ENCODE results near the gene CDKN2B. TPM values are rescaled to one million over a fixed set of nuclear protein-coding genes. Genes with fewer than 3 reads are reported as not detected.
"Not testable (repeated sequence)": the region's sequence is repeated elsewhere in the genome, so short reads cannot be mapped to it uniquely, and the experiment has no call there.

The CDKN2B gene, protein sequence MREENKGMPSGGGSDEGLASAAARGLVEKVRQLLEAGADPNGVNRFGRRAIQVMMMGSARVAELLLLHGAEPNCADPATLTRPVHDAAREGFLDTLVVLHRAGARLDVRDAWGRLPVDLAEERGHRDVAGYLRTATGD
- total RNA-seq (2014; rRNA removed) (32.2 and 32.7 TPM in 2 replicates), Bru-seq, nascent RNA (percentile 99 among the genes with signal in this experiment), BruChase-seq, experiment 1, labeled RNA remaining after a 6-hour chase (percentile 98 among the genes with signal in this experiment), BruChase-seq, experiment 2, labeled RNA remaining after a 2-hour chase (percentile 100 among the genes with signal in this experiment)
- long read RNA-seq, transcript CDKN2B-203 (1 exons, 1,069 nt): minor isoform, 26 of 370 reads
- long read RNA-seq, transcript CDKN2B-201 (2 exons, 3,911 nt): major isoform, 203 of 370 reads
- long read RNA-seq, partial matches to known transcripts: 0 of 370 reads
- long read RNA-seq, other reads (novel, unspliced or antisense): 141 of 370 reads

DNA sequence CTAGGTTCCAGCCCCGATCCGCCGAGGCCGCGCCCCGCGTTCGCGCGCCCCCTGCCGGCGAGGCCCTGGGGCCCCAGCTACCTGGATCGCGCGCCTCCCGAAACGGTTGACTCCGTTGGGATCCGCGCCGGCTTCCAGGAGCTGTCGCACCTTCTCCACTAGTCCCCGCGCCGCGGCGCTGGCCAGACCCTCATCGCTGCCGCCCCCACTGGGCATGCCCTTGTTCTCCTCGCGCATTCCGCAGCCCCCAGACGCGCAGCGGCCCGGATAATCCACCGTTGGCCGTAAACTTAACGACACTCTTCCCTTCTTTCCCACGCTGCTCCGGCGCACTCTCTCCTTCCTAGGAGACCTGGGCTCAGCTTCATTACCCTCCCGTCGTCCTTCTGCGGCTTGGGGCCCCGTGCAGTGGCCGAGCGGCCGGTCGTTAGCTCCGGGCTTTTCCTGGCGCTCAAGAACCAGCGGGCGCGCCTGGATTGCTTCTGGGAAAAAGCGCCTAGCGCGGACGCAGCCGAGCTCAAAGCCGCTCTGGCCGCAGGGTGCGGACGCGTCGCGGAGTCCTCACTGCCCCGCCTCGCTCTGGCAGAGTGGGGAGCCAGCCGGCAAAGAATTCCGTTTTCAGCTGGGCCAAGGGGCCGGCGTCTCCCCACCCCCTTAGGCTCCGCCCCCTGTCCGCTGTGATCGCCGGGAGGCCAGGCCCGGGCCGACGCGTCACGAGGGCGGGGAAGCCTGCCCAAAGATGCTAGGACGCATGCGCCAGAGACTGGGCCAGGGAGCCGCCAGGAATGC, at the start of gene CDKN2B:
Gene CDKN2B (minus strand): TSS at position 589 of the 789 bp plus-strand sequence. CDS start 352 bp downstream, at position 237.
- peak; percentile 89 for ATAC-seq
- TF ChIP-seq, protein P1, sequence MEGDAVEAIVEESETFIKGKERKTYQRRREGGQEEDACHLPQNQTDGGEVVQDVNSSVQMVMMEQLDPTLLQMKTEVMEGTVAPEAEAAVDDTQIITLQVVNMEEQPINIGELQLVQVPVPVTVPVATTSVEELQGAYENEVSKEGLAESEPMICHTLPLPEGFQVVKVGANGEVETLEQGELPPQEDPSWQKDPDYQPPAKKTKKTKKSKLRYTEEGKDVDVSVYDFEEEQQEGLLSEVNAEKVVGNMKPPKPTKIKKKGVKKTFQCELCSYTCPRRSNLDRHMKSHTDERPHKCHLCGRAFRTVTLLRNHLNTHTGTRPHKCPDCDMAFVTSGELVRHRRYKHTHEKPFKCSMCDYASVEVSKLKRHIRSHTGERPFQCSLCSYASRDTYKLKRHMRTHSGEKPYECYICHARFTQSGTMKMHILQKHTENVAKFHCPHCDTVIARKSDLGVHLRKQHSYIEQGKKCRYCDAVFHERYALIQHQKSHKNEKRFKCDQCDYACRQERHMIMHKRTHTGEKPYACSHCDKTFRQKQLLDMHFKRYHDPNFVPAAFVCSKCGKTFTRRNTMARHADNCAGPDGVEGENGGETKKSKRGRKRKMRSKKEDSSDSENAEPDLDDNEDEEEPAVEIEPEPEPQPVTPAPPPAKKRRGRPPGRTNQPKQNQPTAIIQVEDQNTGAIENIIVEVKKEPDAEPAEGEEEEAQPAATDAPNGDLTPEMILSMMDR (conservative IDR thresholded peaks at IDR 0.05; ENCODE audit: low read depth, low read length): peak; percentile 83
- no peak for TF ChIP-seq EZH2phosphoT487 (IDR thresholded peaks at IDR 0.05; ENCODE audit: borderline replicate concordance, low read length)
- TF ChIP-seq EZH2 (IDR thresholded peaks at IDR 0.05; ENCODE audit: low read length, unreplicated experiment): no peak
- Histone ChIP-seq H3K4me3 (ENCODE audit: low read length) (peak within 1 kb of the TSS; percentile 87), H3K27me3 (ENCODE audit: low read length) (no peaks in the 10 kb centered on the region), H3K4me2 (ENCODE audit: low read length) (peak within 1 kb of the TSS; percentile 91), H3K79me2 (ENCODE audit: low read length) (peaks cover 51% of the 10 kb centered on the region), H4K20me1 (ENCODE audit: low read length) (peaks cover 8% of the 10 kb centered on the region), H3K4me1 (ENCODE audit: insufficient read depth, low read length) (peaks cover 9% of the 10 kb centered on the region), H3K36me3 (ENCODE audit: low read depth, low read length) (peaks cover 5% of the 10 kb centered on the region; the same call in 1 of the 2 replicates), H3K9ac (ENCODE audit: low read length) (peak within 1 kb of the TSS; percentile 96), H3K27ac (ENCODE audit: low read length) (peak within 1 kb of the TSS; percentile 90), H3K9me2 (replicated peaks; ENCODE audit: low read length) (no peaks in the 10 kb centered on the region), H2AFZ (ENCODE audit: low read length) (peak within 1 kb of the TSS; percentile 61), H3F3A (ENCODE audit: low read length, unreplicated experiment) (no peaks in the 10 kb centered on the region), H3K9me3 (ENCODE audit: low read length) (no peaks in the 10 kb centered on the region)
- no TSS peak for BruUV-seq (replicated peaks)
- POLR2A ChIA-PET (ENCODE audit: unreplicated experiment): interaction anchor here (0.5 to 1.3 kb wide), 10 partner anchors 31 to 467 kb away, joined by 3 to 9 read pairs (median 4); no protein-coding TSS in a partner anchor
- DNase-seq: peak; percentile 95
- intact Hi-C loops (cut with micrococcal nuclease): loop anchor here (1.0 to 5.0 kb wide), 5 partner anchors 33 to 230 kb away; no protein-coding TSS in a partner anchor
- CTCF ChIA-PET: interaction anchor here (0.5 to 1.7 kb wide), 11 partner anchors 13 to 690 kb away, joined by 3 to 15 read pairs (median 4); no protein-coding TSS in a partner anchor

DNA sequence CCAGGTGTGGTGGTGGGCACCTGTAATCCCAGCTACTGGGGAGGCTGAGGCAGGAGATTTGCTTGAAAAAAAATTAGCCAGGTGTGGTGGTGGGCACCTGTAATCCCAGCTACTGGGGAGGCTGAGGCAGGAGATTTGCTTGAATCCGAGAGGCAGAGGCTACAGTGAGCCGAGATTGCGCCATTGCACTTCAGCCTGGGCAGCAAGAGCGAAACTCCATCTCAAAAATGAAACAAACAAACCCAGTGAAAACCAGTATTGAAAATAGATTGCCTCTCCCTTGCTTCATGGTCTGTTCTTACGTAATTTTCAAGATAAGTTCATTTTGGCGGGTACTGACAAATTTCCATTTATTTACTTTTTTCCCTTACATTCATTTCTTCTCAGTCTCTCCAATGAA, 48.9 kb upstream of the CDKN2B start:
- peaks cover 22% of the 10 kb centered on the region for H3K4me1 ChIP-seq (ENCODE audit: insufficient read depth, low read length)
- H4K20me1 ChIP-seq (ENCODE audit: low read length); BruUV-seq (replicated peaks); ATAC-seq; H3K4me3 ChIP-seq (ENCODE audit: low read length); H3F3A ChIP-seq (ENCODE audit: low read length, unreplicated experiment); H3K27me3 ChIP-seq (ENCODE audit: low read length); intact Hi-C loops (cut with micrococcal nuclease); H3K9ac ChIP-seq (ENCODE audit: low read length); H3K36me3 ChIP-seq (ENCODE audit: low read depth, low read length); POLR2A ChIA-PET (ENCODE audit: unreplicated experiment); H3K9me2 ChIP-seq (replicated peaks; ENCODE audit: low read length); DNase-seq; H3K4me2 ChIP-seq (ENCODE audit: low read length); H3K9me3 ChIP-seq (ENCODE audit: low read length); H2AFZ ChIP-seq (ENCODE audit: low read length); H3K79me2 ChIP-seq (ENCODE audit: low read length); H3K27ac ChIP-seq (ENCODE audit: low read length); CTCF ChIA-PET: not testable (repeated sequence)

DNA sequence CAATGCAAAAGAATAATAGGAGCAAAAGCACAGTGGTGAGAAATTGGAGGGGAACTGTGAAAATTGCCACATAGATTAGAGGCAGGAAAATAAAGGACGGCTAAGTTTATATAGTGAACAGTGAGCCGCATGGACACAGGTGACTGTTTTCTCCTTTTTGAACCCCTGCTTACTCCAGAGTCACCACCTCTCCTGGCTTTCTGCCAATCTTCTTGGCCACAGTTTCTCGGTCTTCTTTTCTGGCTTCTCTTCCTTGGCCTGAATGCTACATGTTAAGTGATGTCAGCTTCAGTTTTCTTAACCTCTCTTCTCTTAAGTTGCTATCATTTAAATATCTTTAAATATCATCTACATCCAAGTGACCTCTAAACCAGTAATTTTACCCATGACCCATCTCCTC, 47.3 kb upstream of the CDKN2B start:
- Histone ChIP-seq H3K4me2 (ENCODE audit: low read length) (no peak overlapping the region), H3K27me3 (ENCODE audit: low read length) (no peaks in the 10 kb centered on the region), H4K20me1 (ENCODE audit: low read length) (no peaks in the 10 kb centered on the region), H3K9me3 (ENCODE audit: low read length) (no peaks in the 10 kb centered on the region), H3K27ac (ENCODE audit: low read length) (no peak overlapping the region), H3K9ac (ENCODE audit: low read length) (no peak overlapping the region), H3K9me2 (replicated peaks; ENCODE audit: low read length) (no peaks in the 10 kb centered on the region), H3K4me3 (ENCODE audit: low read length) (no peak overlapping the region), H3K36me3 (ENCODE audit: low read depth, low read length) (no peaks in the 10 kb centered on the region), H3K79me2 (ENCODE audit: low read length) (no peaks in the 10 kb centered on the region), H2AFZ (ENCODE audit: low read length) (no peak overlapping the region), H3K4me1 (ENCODE audit: insufficient read depth, low read length) (peaks cover 33% of the 10 kb centered on the region), H3F3A (ENCODE audit: low read length, unreplicated experiment) (no peaks in the 10 kb centered on the region)
- ChIA-PET CTCF (no interaction called here), POLR2A (ENCODE audit: unreplicated experiment) (no interaction called here)
- intact Hi-C loops (cut with micrococcal nuclease): no loop called here
- DNase-seq (no peak), ATAC-seq (no peak)
- TF ChIP-seq EZH2phosphoT487 (IDR thresholded peaks at IDR 0.05; ENCODE audit: borderline replicate concordance, low read length) (no peak), EZH2 (IDR thresholded peaks at IDR 0.05; ENCODE audit: low read length, unreplicated experiment) (no peak)
- TF ChIP-seq, protein P1 (conservative IDR thresholded peaks at IDR 0.05; ENCODE audit: low read depth, low read length): no peak
- no TSS peak for BruUV-seq (replicated peaks)

Data from PC-3 (cell line).